ENCODE results near the gene DUSP1. TPM values are rescaled to one million over a fixed set of nuclear protein-coding genes. Genes with fewer than 3 reads are reported as not detected.

The DUSP1 gene
- total RNA-seq, 1 experiment from 2014 or later, result 594 TPM

GRCh38 chr5:172719211-172719610 is 51.8 kb downstream of the DUSP1 start:
- BruUV-seq (replicated peaks), result no TSS peak
- H3K27me3 Mint-ChIP-seq (ENCODE audit: insufficient read depth, unreplicated experiment), result no peaks in the 10 kb centered on the region
- no peaks in the 10 kb centered on the region for H3K36me3 Mint-ChIP-seq (ENCODE audit: insufficient read depth, unreplicated experiment)
- no peak for TF ChIP-seq CTCF (IDR thresholded peaks at IDR 0.05; ENCODE audit: unreplicated experiment)
- POLR2A ChIA-PET, result interaction anchor here (1.4 to 1.9 kb wide), 3 partner anchors 46 to 53 kb away, joined by 3 to 8 read pairs (median 8); partner anchors contain the start of gene DUSP1
- H3K27ac Mint-ChIP-seq (ENCODE audit: low read depth, unreplicated experiment), result no peak overlapping the region
- H3K9me3 Mint-ChIP-seq (ENCODE audit: unreplicated experiment), result no peaks in the 10 kb centered on the region
- peaks cover 30% of the 10 kb centered on the region for H3K4me1 Mint-ChIP-seq (ENCODE audit: insufficient read depth, unreplicated experiment)
- H3K4me3 Mint-ChIP-seq (ENCODE audit: unreplicated experiment), result no peak overlapping the region
- CTCF ChIA-PET, result interaction anchor here (0.6 to 2.2 kb wide), 7 partner anchors 51 to 847 kb away, joined by 3 to 22 read pairs (median 3); partner anchors contain the start of gene DUSP1
- DNase-seq (ENCODE audit: unreplicated experiment), result no peak
- intact Hi-C loops (cut with micrococcal nuclease), result no loop called here

- POLR2A ChIA-PET, result interaction anchor here (1.7 to 3.0 kb wide), 2 partner anchors 46 to 186 kb away, joined by 8 to 15 read pairs; no protein-coding TSS in a partner anchor
- CTCF ChIA-PET, result interaction anchor here (1.4 to 2.2 kb wide), 3 partner anchors 52 to 213 kb away, joined by 4 to 22 read pairs (median 6); partner anchors contain the start of gene DUSP1
- no peak for DNase-seq (ENCODE audit: unreplicated experiment)
- intact Hi-C loops (cut with micrococcal nuclease), result no loop called here
- peaks cover 36% of the 10 kb centered on the region for H3K4me1 Mint-ChIP-seq (ENCODE audit: insufficient read depth, unreplicated experiment)
- no peaks in the 10 kb centered on the region for H3K9me3 Mint-ChIP-seq (ENCODE audit: unreplicated experiment)
- H3K27ac Mint-ChIP-seq (ENCODE audit: low read depth, unreplicated experiment), result no peak overlapping the region
- no peaks in the 10 kb centered on the region for H3K27me3 Mint-ChIP-seq (ENCODE audit: insufficient read depth, unreplicated experiment)
- no peaks in the 10 kb centered on the region for H3K36me3 Mint-ChIP-seq (ENCODE audit: insufficient read depth, unreplicated experiment)
- H3K4me3 Mint-ChIP-seq (ENCODE audit: unreplicated experiment), result no peak overlapping the region
- no TSS peak for BruUV-seq (replicated peaks)
- TF ChIP-seq CTCF (IDR thresholded peaks at IDR 0.05; ENCODE audit: unreplicated experiment), result no peak
These were observed 52.4 kb downstream of the DUSP1 start for GRCh38 chr5:172718527-172719114.

Other genes with a start within 250 kb of the DUSP1 start
- gene NEURL1B, start 129.9 kb downstream of the DUSP1 start, total RNA-seq (2022), result 4.8 and 7.6 TPM in 2 replicates
- 257 and 292 TPM in 2 replicates for gene ERGIC1, start 63.1 kb upstream of the DUSP1 start, total RNA-seq (2022)
- 103 and 119 TPM in 2 replicates for gene RPL26L1, start 188.2 kb upstream of the DUSP1 start, total RNA-seq (2022)
- gene ATP6V0E1, start 212.6 kb upstream of the DUSP1 start, total RNA-seq (2022), result 171 and 243 TPM in 2 replicates

All from MCF 10A (cell line).